CD14-positive monocyte (primary cell): ENCODE measurements around the gene SH3GLB1. TPM values are rescaled to one million over a fixed set of nuclear protein-coding genes. Genes with fewer than 3 reads are reported as not detected.
A peak's percentile ranks its signal among the peaks of the same experiment; 100 is the strongest.

Experiments used
- DNase-seq, 3 donors: peaks; one replicate each; pipeline ENCODE4 v3.0.0-alpha.2; 2011 to 2022
- H2AFZ ChIP-seq: 2 replicates; pipeline ENCODE4 v1.6.0; 2012; ENCODE audit warnings: mild to moderate bottlenecking, low read depth, low read length, inconsistent platforms; ENCODE audit not compliant: insufficient read depth, poor library complexity, severe bottlenecking
- H3K27ac ChIP-seq, 2 donors: 1 replicate in 1 of 2; 2 replicates in 1 of 2; pipeline ENCODE4 v1.5.1; 2012 to 2013; ENCODE audit warnings: low read length in 2 of 2, control low read depth in 1 of 2, inconsistent platforms in 1 of 2, low read depth in 1 of 2, mild to moderate bottlenecking in 1 of 2
- H3K27me3 ChIP-seq, 2 donors: one replicate each; pipeline versions ENCODE4 v1.6.0 to v1.6.1; 2011 to 2013; ENCODE audit warnings: low read length in 2 of 2; ENCODE audit not compliant: control insufficient read depth in 2 of 2, insufficient read depth in 2 of 2
- H3K36me3 ChIP-seq, 2 donors: replicated peaks in 1 of 2; 1 replicate in 1 of 2; 2 replicates in 1 of 2; pipeline versions ENCODE4 v1.5.1 to v1.6.1; 2012 to 2013; ENCODE audit warnings: low read length in 2 of 2, control low read depth in 1 of 2, inconsistent platforms in 1 of 2, mild to moderate bottlenecking in 1 of 2; ENCODE audit not compliant: insufficient read depth in 2 of 2, control insufficient read depth in 1 of 2
- H3K4me1 ChIP-seq, 2 donors: 1 replicate in 1 of 2; 2 replicates in 1 of 2; pipeline versions ENCODE4 v1.5.1 to v1.6.1; 2012 to 2013; ENCODE audit warnings: low read length in 2 of 2, control low read depth in 1 of 2, inconsistent platforms in 1 of 2, mild to moderate bottlenecking in 1 of 2, moderate library complexity in 1 of 2; ENCODE audit not compliant: insufficient read depth in 2 of 2, control insufficient read depth in 1 of 2
- H3K4me2 ChIP-seq: replicated peaks from 2 replicates; pipeline ENCODE3; 2012; ENCODE audit warnings: low read length, moderate library complexity, mild to moderate bottlenecking; ENCODE audit not compliant: poor library complexity, severe bottlenecking; ENCODE audit errors: extremely low read depth
- H3K4me3 ChIP-seq, 3 experiments: fragments of 200-600 bp in 1 of 3; sonication (generic) in 1 of 3; replicated peaks in 1 of 3; 1 replicate in 2 of 3; 2 replicates in 1 of 3; pipeline ENCODE4 v1.5.1; 2011 to 2013; ENCODE audit warnings: low read length in 3 of 3, mild to moderate bottlenecking in 3 of 3, control low read depth in 2 of 3, low read depth in 2 of 3, inconsistent platforms in 1 of 3, moderate library complexity in 1 of 3
- H3K79me2 ChIP-seq: 2 replicates; pipeline ENCODE4 v1.6.0; 2012; ENCODE audit warnings: mild to moderate bottlenecking, control low read depth, inconsistent platforms, low read length, moderate library complexity; ENCODE audit not compliant: insufficient read depth
- H3K9ac ChIP-seq: 2 replicates; pipeline ENCODE4 v1.6.0; 2017; ENCODE audit warnings: low read length, mild to moderate bottlenecking; ENCODE audit not compliant: insufficient read depth, poor library complexity, severe bottlenecking
- H3K9me3 ChIP-seq, 2 donors: replicated peaks in 1 of 2; 1 replicate in 1 of 2; 2 replicates in 1 of 2; pipeline versions ENCODE4 v1.5.1 to v1.6.1; 2012 to 2013; ENCODE audit warnings: low read length in 2 of 2, control low read depth in 1 of 2; ENCODE audit not compliant: control insufficient read depth in 1 of 2, insufficient read depth in 1 of 2
- H4K20me1 ChIP-seq: 2 replicates; pipeline ENCODE4 v1.6.0; 2012; ENCODE audit warnings: mild to moderate bottlenecking, low read length, control low read depth, moderate library complexity; ENCODE audit not compliant: insufficient read depth
- H3K27ac Mint-ChIP-seq, 7 donors: one replicate each; pipeline ENCODE4 v1.8.0; 2020; ENCODE audit warnings: mild to moderate bottlenecking in 7 of 7, mixed read lengths in 7 of 7, moderate library complexity in 6 of 7, inconsistent platforms in 2 of 7
- H3K27me3 Mint-ChIP-seq, 3 donors: one replicate each; pipeline ENCODE4 v1.8.0; 2021 to 2022; ENCODE audit warnings: low read depth in 3 of 3, mild to moderate bottlenecking in 3 of 3, mixed read lengths in 3 of 3, moderate library complexity in 3 of 3, inconsistent platforms in 1 of 3
- H3K36me3 Mint-ChIP-seq, 2 donors: one replicate each; pipeline ENCODE4 v1.8.0; 2020; ENCODE audit warnings: mixed read lengths in 2 of 2, inconsistent platforms in 1 of 2, mild to moderate bottlenecking in 1 of 2
- H3K4me1 Mint-ChIP-seq: one replicate; pipeline ENCODE4 v1.8.0; 2020; ENCODE audit warnings: mild to moderate bottlenecking, mixed read lengths
- H3K4me3 Mint-ChIP-seq, 2 donors: one replicate each; pipeline ENCODE4 v1.8.0; 2020; ENCODE audit warnings: mild to moderate bottlenecking in 2 of 2, mixed read lengths in 2 of 2, moderate library complexity in 1 of 2
- H3K9me3 Mint-ChIP-seq, 7 donors: one replicate each; pipeline ENCODE4 v1.8.0; 2020 to 2022; ENCODE audit warnings: mixed read lengths in 7 of 7, mild to moderate bottlenecking in 6 of 7, moderate library complexity in 6 of 7, inconsistent platforms in 2 of 7
- WGBS: methylation state at CpG from one replicate; pipeline ENCODE4 v1.1.5; 2013; ENCODE audit warnings: missing lambda C conversion rate; ENCODE audit not compliant: insufficient coverage; 5-methylcytosine and 5-hydroxymethylcytosine counted together
- intact Hi-C, 2 donors: fragments of 100-400 bp; cut with micrococcal nuclease; formaldehyde crosslinking; loops; one replicate each; pipeline versions ENCODE4 v1.15.0 to v1.15.1; 2023
- polyA plus RNA-seq, 3 donors: library from polyadenylated mRNA; depleted of rRNA in 1 of 3; unstranded in 2 of 3; stranded (reverse) in 1 of 3; fragments of 300-500 nt in 2 of 3; fragments of >200 nt in 1 of 3; fragmentation: Illumina TruSeq in 2 of 3; gene quantifications; 1 replicate in 2 of 3; 2 replicates in 1 of 3; pipeline ENCODE4 v1.2.3, GENCODE V29; 2012 to 2021
- TF ChIP-seq, protein P1 (sequence below): fragments of 200-600 bp; IDR thresholded peaks from one replicate; pipeline ENCODE4 v1.8.0; 2022; ENCODE audit warnings: antibody characterized with exemption, mild to moderate bottlenecking

The SH3GLB1 gene
- polyA plus RNA-seq, 3 donors, result 21.9 to 92.3 (median 75.8) TPM

DNA sequence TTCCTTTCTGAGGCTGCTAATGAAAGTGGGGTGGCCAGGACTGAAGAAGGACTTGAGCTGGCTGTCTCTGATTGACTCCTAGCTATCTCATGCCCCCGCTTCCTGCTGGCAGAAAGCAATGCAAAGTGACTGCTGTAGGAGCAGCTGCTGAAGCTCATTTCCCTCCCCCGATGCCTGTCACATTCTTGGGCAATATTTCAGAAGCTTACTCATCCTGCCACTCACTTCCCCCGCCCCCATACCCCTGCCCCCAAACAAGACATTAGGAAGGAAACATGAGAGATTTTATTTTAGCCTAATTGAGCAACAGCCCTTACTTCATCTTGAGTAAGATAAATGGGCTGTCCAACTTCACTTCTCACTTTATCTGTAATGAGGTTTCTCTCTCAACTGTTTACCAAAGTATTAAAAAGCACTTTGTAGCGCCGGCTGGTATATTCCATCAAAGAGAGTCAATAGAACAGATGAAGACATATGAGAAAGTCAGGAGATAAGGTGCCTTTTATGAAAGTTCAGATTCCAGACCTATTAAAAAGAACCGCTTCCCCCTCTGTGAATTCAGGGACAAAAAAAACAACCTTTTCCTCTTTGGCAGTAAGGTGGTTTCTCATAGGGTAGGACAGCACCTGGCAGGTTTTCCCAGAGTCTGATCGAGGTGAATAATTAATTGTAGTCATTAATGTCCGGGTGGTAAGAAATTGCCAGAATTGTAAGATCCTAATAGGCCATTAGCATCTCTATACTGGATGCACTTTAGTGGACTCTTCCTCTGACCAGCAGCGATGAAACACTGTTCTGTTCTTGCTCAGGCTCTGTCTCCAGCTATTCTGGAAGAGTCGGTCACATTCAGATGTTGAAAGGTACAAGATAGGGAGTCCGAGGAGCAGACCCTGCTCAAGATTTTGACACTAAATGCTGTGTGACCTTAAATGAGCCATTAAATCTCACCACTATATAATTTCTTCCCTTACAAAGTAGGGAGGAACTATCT, 70.2 kb downstream of the SH3GLB1 start:
- Histone ChIP-seq H3K9me3 (no peaks in the 10 kb centered on the region), H3K9ac (peak overlapping the region; percentile 79), H3K27me3 (no peaks in the 10 kb centered on the region), H3K27ac (peak overlapping the region; percentile 97 to 99), H3K4me3 (peak overlapping the region; percentile 13 to 67 (median 32)), H3K4me1 (peaks cover 52 to 67% of the 10 kb centered on the region in 2 donors), H2AFZ (peak overlapping the region; percentile 68), H4K20me1 (no peaks in the 10 kb centered on the region), H3K36me3 (no peaks in the 10 kb centered on the region), H3K79me2 (no peaks in the 10 kb centered on the region), H3K4me2 (peak overlapping the region; percentile 74)
- peak; percentile 96 to 99 (median 97) for DNase-seq
- Mint-ChIP-seq H3K27me3 (peaks cover 0 to 3% (median 2%) of the 10 kb centered on the region in 3 donors), H3K4me1 (peaks cover 54% of the 10 kb centered on the region), H3K36me3 (peaks cover 0 to 3% of the 10 kb centered on the region in 2 donors), H3K27ac (peak overlapping the region; percentile 99 to 100 (median 100)), H3K9me3 (peaks cover 0 to 3% (median under 1%) of the 10 kb centered on the region in 7 donors), H3K4me3 (peak overlapping the region; percentile 73 to 85)
- intact Hi-C loops, result loop anchor here (2.0 to 10.0 kb wide), 4 partner anchors 14 to 640 kb away; partner anchors contain the start of genes HS2ST1 (in 1 of the 2), SELENOF (in 1 of the 2) and SH3GLB1 (in 1 of the 2)
- TF ChIP-seq, protein P1, sequence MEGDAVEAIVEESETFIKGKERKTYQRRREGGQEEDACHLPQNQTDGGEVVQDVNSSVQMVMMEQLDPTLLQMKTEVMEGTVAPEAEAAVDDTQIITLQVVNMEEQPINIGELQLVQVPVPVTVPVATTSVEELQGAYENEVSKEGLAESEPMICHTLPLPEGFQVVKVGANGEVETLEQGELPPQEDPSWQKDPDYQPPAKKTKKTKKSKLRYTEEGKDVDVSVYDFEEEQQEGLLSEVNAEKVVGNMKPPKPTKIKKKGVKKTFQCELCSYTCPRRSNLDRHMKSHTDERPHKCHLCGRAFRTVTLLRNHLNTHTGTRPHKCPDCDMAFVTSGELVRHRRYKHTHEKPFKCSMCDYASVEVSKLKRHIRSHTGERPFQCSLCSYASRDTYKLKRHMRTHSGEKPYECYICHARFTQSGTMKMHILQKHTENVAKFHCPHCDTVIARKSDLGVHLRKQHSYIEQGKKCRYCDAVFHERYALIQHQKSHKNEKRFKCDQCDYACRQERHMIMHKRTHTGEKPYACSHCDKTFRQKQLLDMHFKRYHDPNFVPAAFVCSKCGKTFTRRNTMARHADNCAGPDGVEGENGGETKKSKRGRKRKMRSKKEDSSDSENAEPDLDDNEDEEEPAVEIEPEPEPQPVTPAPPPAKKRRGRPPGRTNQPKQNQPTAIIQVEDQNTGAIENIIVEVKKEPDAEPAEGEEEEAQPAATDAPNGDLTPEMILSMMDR, result no peak
- WGBS, result 0% methylated on average over 1 of the region's 11 CpGs

DNA sequence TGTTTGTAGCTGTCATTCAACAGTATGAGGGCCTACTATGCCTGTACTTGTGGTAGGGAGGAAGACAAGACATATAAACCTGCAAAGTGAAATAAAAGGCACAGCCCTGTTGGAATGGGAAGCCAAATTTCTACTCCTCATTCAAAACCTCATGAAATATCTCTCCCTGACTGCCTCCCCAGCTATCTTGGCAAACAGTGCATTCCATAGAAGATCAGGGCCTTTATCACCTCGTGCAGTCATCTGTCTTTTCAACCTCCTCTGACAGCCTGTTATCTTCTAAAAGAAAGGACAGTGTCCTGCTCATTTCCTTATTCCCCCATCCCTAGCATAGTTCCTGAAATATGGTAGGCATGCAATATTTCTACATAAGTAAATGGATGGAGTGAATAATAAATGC, 71.0 kb downstream of the SH3GLB1 start:
- peak overlapping the region; percentile 57 for H3K9ac ChIP-seq
- H3K4me1 Mint-ChIP-seq, result peaks cover 54% of the 10 kb centered on the region

More for the DNA sequence above, 71.0 kb downstream of the SH3GLB1 start:
- H4K20me1 ChIP-seq, result no peaks in the 10 kb centered on the region
- peaks cover 0 to 3% (median 2%) of the 10 kb centered on the region in 3 donors for H3K27me3 Mint-ChIP-seq
- TF ChIP-seq, protein P1, result no peak
- H3K36me3 Mint-ChIP-seq, result peaks cover 0 to 3% of the 10 kb centered on the region in 2 donors
- DNase-seq, result peak in 2 of 3 donors; percentile 28 to 29
- peak overlapping the region; percentile 59 for H3K4me2 ChIP-seq
- H3K27ac Mint-ChIP-seq, result peak overlapping the region; percentile 97 to 100 (median 100)
- H3K9me3 ChIP-seq, result no peaks in the 10 kb centered on the region
- no peaks in the 10 kb centered on the region for H3K36me3 ChIP-seq
- no CpG with 5 or more reads among the region's 1 CpG for WGBS
- H3K9me3 Mint-ChIP-seq, result peaks cover 0 to 3% (median 1%) of the 10 kb centered on the region in 7 donors
- intact Hi-C loops, result loop anchor here (2.0 to 10.0 kb wide), 4 partner anchors 13 to 641 kb away; partner anchors contain the start of genes HS2ST1 (in 1 of the 2), SELENOF (in 1 of the 2) and SH3GLB1 (in 1 of the 2)
- H3K27ac ChIP-seq, result peak overlapping the region; percentile 78 to 95
- H2AFZ ChIP-seq, result peak overlapping the region; percentile 68
- H3K4me1 ChIP-seq, result peaks cover 52 to 67% of the 10 kb centered on the region in 2 donors
- no peak overlapping the region for H3K4me3 Mint-ChIP-seq
- H3K79me2 ChIP-seq, result no peaks in the 10 kb centered on the region
- H3K4me3 ChIP-seq, result peak overlapping the region in 1 of 3 experiments; percentile 58
- no peaks in the 10 kb centered on the region for H3K27me3 ChIP-seq
